Loucy (cell line): ENCODE results near the gene CYSTM1.

ENCODE experiments used
- H2AFZ ChIP-seq: fragments of 200-600 bp; sonication (generic); 2 replicates; pipeline ENCODE4 v1.6.0; 2016; ENCODE audit warnings: antibody characterized with exemption, mild to moderate bottlenecking, low read length, moderate library complexity
- H3F3A ChIP-seq: fragments of 200-600 bp; 2 replicates; pipeline ENCODE4 v1.6.0; 2016; ENCODE audit warnings: antibody characterized with exemption, low read depth, mild to moderate bottlenecking
- H3K27me3 ChIP-seq: fragments of 200-600 bp; sonication (generic); 2 replicates; pipeline ENCODE4 v1.6.1; 2014; ENCODE audit warnings: low read length, mild to moderate bottlenecking; ENCODE audit not compliant: insufficient read depth, poor library complexity, severe bottlenecking
- H3K36me3 ChIP-seq: fragments of 200-600 bp; sonication (generic); 2 replicates; pipeline ENCODE4 v1.6.1; 2016; ENCODE audit warnings: low read length; ENCODE audit not compliant: insufficient read depth
- H3K4me1 ChIP-seq: fragments of 200-600 bp; sonication (generic); 2 replicates; pipeline ENCODE4 v1.5.1; 2014; ENCODE audit warnings: low read length, mild to moderate bottlenecking; ENCODE audit not compliant: insufficient read depth, poor library complexity, severe bottlenecking
- H3K4me2 ChIP-seq: fragments of 200-600 bp; sonication (generic); 2 replicates; pipeline ENCODE4 v1.6.0; 2014; ENCODE audit warnings: antibody characterized with exemption, low read length, low read depth, mild to moderate bottlenecking; ENCODE audit not compliant: poor library complexity, severe bottlenecking
- H3K4me3 ChIP-seq: fragments of 200-600 bp; sonication (generic); 2 replicates; pipeline ENCODE4 v1.5.1; 2014; ENCODE audit warnings: low read length, mild to moderate bottlenecking, mixed read lengths; ENCODE audit not compliant: poor library complexity, severe bottlenecking
- H3K79me2 ChIP-seq: fragments of 200-600 bp; sonication (generic); 2 replicates; pipeline ENCODE4 v1.6.1; 2014; ENCODE audit warnings: low read length; ENCODE audit not compliant: insufficient read depth
- H3K9ac ChIP-seq: fragments of 200-600 bp; sonication (generic); 2 replicates; pipeline ENCODE4 v1.6.0; 2014; ENCODE audit warnings: mild to moderate bottlenecking, low read depth, low read length, moderate library complexity; ENCODE audit not compliant: poor library complexity, severe bottlenecking
- H3K9me2 ChIP-seq: fragments of 200-600 bp; sonication (generic); replicated peaks from 2 replicates; pipeline ENCODE4 v1.6.1; 2016; ENCODE audit warnings: low read depth, low read length, mixed read lengths
- H3K9me3 ChIP-seq: fragments of 200-600 bp; sonication (generic); 2 replicates; pipeline ENCODE4 v1.6.1; 2014; ENCODE audit warnings: mild to moderate bottlenecking, antibody characterized with exemption, low read length, low read depth; ENCODE audit not compliant: insufficient read depth
- H4K20me1 ChIP-seq: fragments of 200-600 bp; sonication (generic); 2 replicates; pipeline ENCODE4 v1.6.0; 2014; ENCODE audit warnings: antibody characterized with exemption, low read length, mild to moderate bottlenecking; ENCODE audit not compliant: insufficient read depth, poor library complexity, severe bottlenecking
- EZH2phosphoT487 ChIP-seq: fragments of 200-600 bp; IDR thresholded peaks from 2 replicates; pipeline ENCODE4 v1.6.1; 2018; ENCODE audit warnings: antibody characterized with exemption, mild to moderate bottlenecking, moderate library complexity, borderline replicate concordance
- TF ChIP-seq, protein P1 (sequence below): fragments of 200-600 bp; sonication (generic); conservative IDR thresholded peaks from 2 replicates; pipeline ENCODE4 v1.5.1; 2014; ENCODE audit warnings: mild to moderate bottlenecking, antibody characterized with exemption, low read length

CYSTM1 gene

GRCh38 chr5:140145256-140145655 lies 29.7 kb upstream of the CYSTM1 start:
- no peaks in the 10 kb centered on the region for H3F3A ChIP-seq

DNA sequence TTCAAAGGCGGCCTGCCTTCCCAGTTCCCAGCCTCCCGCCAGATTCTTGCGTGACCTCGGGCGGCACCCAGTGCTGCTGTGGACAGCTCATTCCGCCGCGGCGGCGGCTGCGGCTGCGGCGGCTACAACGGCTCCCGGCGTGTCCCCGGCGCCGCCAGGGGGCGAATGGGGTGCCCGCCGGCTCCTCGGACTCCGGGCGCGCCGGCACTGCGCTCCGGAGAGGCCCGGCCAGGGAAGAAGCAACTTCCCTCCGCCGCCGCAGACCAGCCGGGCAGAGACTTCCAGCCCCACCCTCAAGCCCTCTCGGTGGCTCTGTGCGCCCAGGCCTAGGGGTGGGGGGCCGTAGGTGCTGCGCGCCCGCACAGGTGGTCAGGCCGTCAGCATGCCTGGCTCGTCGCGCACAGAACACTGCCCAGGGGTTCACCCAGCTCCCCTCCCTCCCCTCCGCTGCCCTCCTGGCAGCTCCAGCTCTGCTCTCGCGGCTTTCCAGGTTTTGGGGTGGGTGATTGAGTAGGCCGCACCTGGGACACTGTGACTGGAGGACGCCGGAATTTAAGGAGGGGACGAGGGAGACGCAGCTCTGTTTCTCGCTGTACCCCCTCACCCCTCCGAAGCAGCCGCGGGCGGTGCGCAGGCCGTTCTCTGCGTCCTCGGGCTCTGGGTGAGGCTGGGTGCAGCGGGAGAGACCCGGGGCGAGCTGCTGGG lies 29.0 kb upstream of the CYSTM1 start:
- no peaks in the 10 kb centered on the region for H3K36me3 ChIP-seq
- no peak for TF ChIP-seq EZH2phosphoT487
- TF ChIP-seq, protein P1, sequence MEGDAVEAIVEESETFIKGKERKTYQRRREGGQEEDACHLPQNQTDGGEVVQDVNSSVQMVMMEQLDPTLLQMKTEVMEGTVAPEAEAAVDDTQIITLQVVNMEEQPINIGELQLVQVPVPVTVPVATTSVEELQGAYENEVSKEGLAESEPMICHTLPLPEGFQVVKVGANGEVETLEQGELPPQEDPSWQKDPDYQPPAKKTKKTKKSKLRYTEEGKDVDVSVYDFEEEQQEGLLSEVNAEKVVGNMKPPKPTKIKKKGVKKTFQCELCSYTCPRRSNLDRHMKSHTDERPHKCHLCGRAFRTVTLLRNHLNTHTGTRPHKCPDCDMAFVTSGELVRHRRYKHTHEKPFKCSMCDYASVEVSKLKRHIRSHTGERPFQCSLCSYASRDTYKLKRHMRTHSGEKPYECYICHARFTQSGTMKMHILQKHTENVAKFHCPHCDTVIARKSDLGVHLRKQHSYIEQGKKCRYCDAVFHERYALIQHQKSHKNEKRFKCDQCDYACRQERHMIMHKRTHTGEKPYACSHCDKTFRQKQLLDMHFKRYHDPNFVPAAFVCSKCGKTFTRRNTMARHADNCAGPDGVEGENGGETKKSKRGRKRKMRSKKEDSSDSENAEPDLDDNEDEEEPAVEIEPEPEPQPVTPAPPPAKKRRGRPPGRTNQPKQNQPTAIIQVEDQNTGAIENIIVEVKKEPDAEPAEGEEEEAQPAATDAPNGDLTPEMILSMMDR = no peak
- no peaks in the 10 kb centered on the region for H3K27me3 ChIP-seq
- H3F3A ChIP-seq = no peaks in the 10 kb centered on the region
- no peak overlapping the region for H3K4me3 ChIP-seq
- no peaks in the 10 kb centered on the region for H3K9me2 ChIP-seq
- H3K79me2 ChIP-seq = no peaks in the 10 kb centered on the region
- H3K4me1 ChIP-seq = no peaks in the 10 kb centered on the region
- no peak overlapping the region for H2AFZ ChIP-seq
- no peak overlapping the region for H3K9ac ChIP-seq
- no peaks in the 10 kb centered on the region for H4K20me1 ChIP-seq
- H3K9me3 ChIP-seq = no peaks in the 10 kb centered on the region
- no peak overlapping the region for H3K4me2 ChIP-seq

More at GRCh38 chr5:140145256-140145655, 29.7 kb upstream of the CYSTM1 start:
- no peaks in the 10 kb centered on the region for H3K36me3 ChIP-seq
- TF ChIP-seq, protein P1 = no peak
- TF ChIP-seq EZH2phosphoT487 = no peak
- no peaks in the 10 kb centered on the region for H3K27me3 ChIP-seq
- no peaks in the 10 kb centered on the region for H3K4me1 ChIP-seq
- H3K9me3 ChIP-seq = no peaks in the 10 kb centered on the region
- no peak overlapping the region for H3K9ac ChIP-seq
- no peaks in the 10 kb centered on the region for H3K9me2 ChIP-seq
- H3K4me2 ChIP-seq = no peak overlapping the region
- no peak overlapping the region for H2AFZ ChIP-seq
- no peaks in the 10 kb centered on the region for H4K20me1 ChIP-seq
- H3K79me2 ChIP-seq = no peaks in the 10 kb centered on the region
- no peak overlapping the region for H3K4me3 ChIP-seq

DNA sequence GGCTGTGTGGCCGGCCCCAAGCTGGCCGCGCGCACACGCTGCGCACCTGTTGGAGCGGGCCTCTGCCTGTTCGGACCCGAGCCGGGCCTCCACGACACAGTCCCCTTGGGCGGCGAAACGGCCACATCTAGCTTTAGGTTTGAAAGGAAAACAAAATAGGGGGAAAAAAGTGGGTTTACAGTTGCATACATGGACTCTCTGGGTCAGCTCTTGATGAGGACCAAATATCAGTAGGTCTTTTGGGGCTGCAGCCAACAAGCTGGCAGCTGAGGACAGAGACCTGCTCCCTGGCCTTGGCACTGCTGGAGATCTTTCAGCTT lies 28.5 kb upstream of the CYSTM1 start:
- Histone ChIP-seq H3F3A (no peaks in the 10 kb centered on the region), H3K36me3 (no peaks in the 10 kb centered on the region), H3K9me3 (no peaks in the 10 kb centered on the region), H3K4me1 (no peaks in the 10 kb centered on the region), H3K4me3 (no peak overlapping the region), H3K9me2 (no peaks in the 10 kb centered on the region), H3K27me3 (no peaks in the 10 kb centered on the region), H3K79me2 (no peaks in the 10 kb centered on the region), H3K9ac (no peak overlapping the region), H3K4me2 (no peak overlapping the region), H4K20me1 (no peaks in the 10 kb centered on the region), H2AFZ (no peak overlapping the region)
- TF ChIP-seq, protein P1 = no peak
- TF ChIP-seq EZH2phosphoT487 = no peak
